Mesendoderm (in vitro differentiated cells): Measurements from ENCODE around the gene CASQ1.
A peak's percentile ranks its signal among the peaks of the same experiment; 100 is the strongest.

Source experiments
- DNase-seq: peaks from one replicate; pipeline ENCODE4 v3.0.0; 2013
- H2AK5ac ChIP-seq: 2 replicates; pipeline ENCODE4 v1.6.1; 2013; ENCODE audit warnings: low read length, inconsistent platforms
- H2BK120ac ChIP-seq: 2 replicates; pipeline ENCODE4 v1.6.1; 2013; ENCODE audit warnings: low read depth, mild to moderate bottlenecking, low read length, moderate library complexity, mixed read lengths
- H2BK15ac ChIP-seq: replicated peaks from 2 replicates; pipeline ENCODE4 v1.6.1; 2013; ENCODE audit warnings: low read depth, mild to moderate bottlenecking, moderate library complexity
- H2BK5ac ChIP-seq: 2 replicates; pipeline ENCODE4 v1.6.1; 2013; ENCODE audit warnings: low read length, inconsistent platforms
- H3K18ac ChIP-seq: 2 replicates; pipeline ENCODE4 v1.6.1; 2013; ENCODE audit warnings: mild to moderate bottlenecking, low read length, mixed read lengths
- H3K23ac ChIP-seq: one replicate; pipeline ENCODE4 v1.6.1; 2013; ENCODE audit warnings: low read length
- H3K27ac ChIP-seq: 2 replicates; pipeline ENCODE4 v1.5.1; 2013; ENCODE audit warnings: low read depth, mild to moderate bottlenecking, inconsistent platforms, low read length, moderate library complexity
- H3K27me3 ChIP-seq: 2 replicates; pipeline ENCODE4 v1.6.1; 2013; ENCODE audit warnings: low read length, control low read depth, mild to moderate bottlenecking, inconsistent platforms; ENCODE audit not compliant: insufficient read depth, poor library complexity
- H3K36me3 ChIP-seq: 2 replicates; pipeline ENCODE4 v1.6.1; 2013; ENCODE audit warnings: low read length, inconsistent platforms; ENCODE audit not compliant: control insufficient read depth, insufficient read depth
- H3K4ac ChIP-seq: one replicate; pipeline ENCODE4 v1.6.1; 2013; ENCODE audit warnings: low read depth, mild to moderate bottlenecking, low read length, moderate library complexity
- H3K4me1 ChIP-seq: 2 replicates; pipeline ENCODE4 v1.6.1; 2013; ENCODE audit warnings: low read depth, low read length, inconsistent platforms; ENCODE audit not compliant: control insufficient read depth
- H3K4me2 ChIP-seq: 2 replicates; pipeline ENCODE4 v1.6.1; 2013; ENCODE audit warnings: low read length
- H3K4me3 ChIP-seq: 2 replicates; pipeline ENCODE4 v1.5.1; 2013; ENCODE audit warnings: mild to moderate bottlenecking, low read length
- H3K56ac ChIP-seq: one replicate; pipeline ENCODE4 v1.6.1; 2013; ENCODE audit warnings: low read length
- H3K79me1 ChIP-seq: 2 replicates; pipeline ENCODE4 v1.6.1; 2013; ENCODE audit warnings: low read length, inconsistent platforms
- H3K79me2 ChIP-seq: 2 replicates; pipeline ENCODE4 v1.6.1; 2013; ENCODE audit warnings: mild to moderate bottlenecking, low read length; ENCODE audit not compliant: control insufficient read depth, insufficient read depth
- H3K9ac ChIP-seq: 2 replicates; pipeline ENCODE4 v1.6.1; 2013; ENCODE audit warnings: low read length, inconsistent platforms
- H4K5ac ChIP-seq: one replicate; pipeline ENCODE4 v1.6.1; 2013; ENCODE audit warnings: low read length
- H4K8ac ChIP-seq: one replicate; pipeline ENCODE4 v1.6.1; 2013; ENCODE audit warnings: low read depth, mild to moderate bottlenecking, control low read depth, low read length, moderate library complexity
- WGBS: extraction: QIAGEN DNeasy Blood & Tissue Kit; methylation state at CpG from one replicate; pipeline ENCODE4 v1.1.7; 2013; ENCODE audit warnings: low lambda C conversion rate, missing lambda C conversion rate; ENCODE audit not compliant: insufficient coverage; ENCODE audit errors: extremely low coverage; 5-methylcytosine and 5-hydroxymethylcytosine counted together

The CASQ1 gene

GRCh38 chr1:160188341-160188740, 2.0 kb upstream of the CASQ1 start:
- Histone ChIP-seq H4K5ac (no peak overlapping the region), H3K56ac (no peak overlapping the region), H2BK120ac (no peak overlapping the region), H3K4me2 (no peak overlapping the region), H3K4ac (no peak overlapping the region), H3K79me2 (no peaks in the 10 kb centered on the region), H3K36me3 (no peaks in the 10 kb centered on the region), H3K27me3 (no peaks in the 10 kb centered on the region), H2BK15ac (no peak overlapping the region), H2BK5ac (no peak overlapping the region), H4K8ac (no peak overlapping the region), H3K4me3 (no peak overlapping the region), H2AK5ac (no peak overlapping the region), H3K4me1 (peaks cover 25% of the 10 kb centered on the region), H3K27ac (no peak overlapping the region), H3K18ac (no peak overlapping the region), H3K9ac (no peak overlapping the region), H3K23ac (no peak overlapping the region), H3K79me1 (no peaks in the 10 kb centered on the region)
- no CpG with 5 or more reads among the region's 7 CpGs for WGBS
- no peak for DNase-seq

- H3K27me3 ChIP-seq = no peaks in the 10 kb centered on the region
- H3K56ac ChIP-seq = peak overlapping the region; percentile 3
- WGBS = no CpG with 5 or more reads among the region's 3 CpGs
- H2BK120ac ChIP-seq = no peak overlapping the region
- DNase-seq = no peak
- no peaks in the 10 kb centered on the region for H3K36me3 ChIP-seq
- no peak overlapping the region for H4K8ac ChIP-seq
- no peak overlapping the region for H3K4me3 ChIP-seq
- no peak overlapping the region for H3K23ac ChIP-seq
- H2AK5ac ChIP-seq = no peak overlapping the region
- no peaks in the 10 kb centered on the region for H3K79me2 ChIP-seq
- H3K18ac ChIP-seq = no peak overlapping the region
- peaks cover 30% of the 10 kb centered on the region for H3K4me1 ChIP-seq
- H3K4me2 ChIP-seq = no peak overlapping the region
- H3K4ac ChIP-seq = no peak overlapping the region
- no peaks in the 10 kb centered on the region for H3K79me1 ChIP-seq
- no peak overlapping the region for H2BK15ac ChIP-seq
- no peak overlapping the region for H2BK5ac ChIP-seq
- H3K9ac ChIP-seq = no peak overlapping the region
- H3K27ac ChIP-seq = no peak overlapping the region
- H4K5ac ChIP-seq = no peak overlapping the region
Measured at GRCh38 chr1:160191756-160192155, 1.4 kb downstream of the CASQ1 start.

GRCh38 chr1:160192234-160192633, 1.9 kb downstream of the CASQ1 start:
- Histone ChIP-seq H3K56ac (peak overlapping the region; percentile 82), H2BK120ac (no peak overlapping the region), H3K36me3 (no peaks in the 10 kb centered on the region), H2AK5ac (peak overlapping the region; percentile 88), H4K8ac (no peak overlapping the region), H3K27ac (no peak overlapping the region), H3K4me3 (no peak overlapping the region), H3K27me3 (no peaks in the 10 kb centered on the region), H2BK5ac (peak overlapping the region; percentile 6), H3K79me2 (no peaks in the 10 kb centered on the region), H3K18ac (no peak overlapping the region), H3K23ac (no peak overlapping the region), H3K4me2 (no peak overlapping the region), H2BK15ac (no peak overlapping the region), H3K9ac (peak overlapping the region; percentile 24), H3K4ac (no peak overlapping the region), H3K79me1 (no peaks in the 10 kb centered on the region), H3K4me1 (peaks cover 30% of the 10 kb centered on the region), H4K5ac (no peak overlapping the region)
- peak; percentile 82 for DNase-seq

- Histone ChIP-seq H3K4me2 (no peak overlapping the region), H3K4me3 (no peak overlapping the region), H2BK120ac (peak overlapping the region; percentile 8), H3K79me1 (no peaks in the 10 kb centered on the region), H3K4me1 (peaks cover 30% of the 10 kb centered on the region), H3K9ac (peak overlapping the region; percentile 48), H3K27me3 (no peaks in the 10 kb centered on the region), H3K18ac (no peak overlapping the region), H3K36me3 (no peaks in the 10 kb centered on the region), H3K56ac (peak overlapping the region; percentile 84), H3K27ac (no peak overlapping the region), H4K5ac (no peak overlapping the region), H4K8ac (no peak overlapping the region), H3K23ac (no peak overlapping the region), H3K4ac (no peak overlapping the region), H2AK5ac (no peak overlapping the region), H2BK5ac (peak overlapping the region; percentile 70), H3K79me2 (no peaks in the 10 kb centered on the region), H2BK15ac (no peak overlapping the region)
- DNase-seq = peak; percentile 96
- no CpG with 5 or more reads among the region's 16 CpGs for WGBS
Measured at GRCh38 chr1:160193091-160193819, 2.9 kb downstream of the CASQ1 start.

GRCh38 chr1:160193832-160194736, 3.7 kb downstream of the CASQ1 start:
- no peaks in the 10 kb centered on the region for H3K36me3 ChIP-seq
- no peak overlapping the region for H4K8ac ChIP-seq
- peaks cover 34% of the 10 kb centered on the region for H3K4me1 ChIP-seq
- peak overlapping the region; percentile 99 for H2AK5ac ChIP-seq
- no peak overlapping the region for H3K4me3 ChIP-seq
- no peaks in the 10 kb centered on the region for H3K27me3 ChIP-seq
- no peaks in the 10 kb centered on the region for H3K79me2 ChIP-seq
- H3K27ac ChIP-seq = no peak overlapping the region
- H3K23ac ChIP-seq = no peak overlapping the region
- H3K4ac ChIP-seq = no peak overlapping the region
- peak overlapping the region; percentile 70 for H2BK5ac ChIP-seq
- no peaks in the 10 kb centered on the region for H3K79me1 ChIP-seq
- peak overlapping the region; percentile 48 for H3K9ac ChIP-seq
- H2BK120ac ChIP-seq = no peak overlapping the region
- no peak overlapping the region for H3K18ac ChIP-seq
- WGBS = 100% methylated on average over 2 of the region's 9 CpGs
- no peak for DNase-seq
- H3K56ac ChIP-seq = peak overlapping the region; percentile 84
- no peak overlapping the region for H3K4me2 ChIP-seq
- no peak overlapping the region for H2BK15ac ChIP-seq
- H4K5ac ChIP-seq = no peak overlapping the region
